HG02973 (cell line): ENCODE results near the gene MAPK4.

Experiments
- ATAC-seq: cut with Tn5 transposase; IDR thresholded peaks from one replicate; pipeline ENCODE4 v1.9.1; 2021; ENCODE audit warnings: moderate library complexity; ENCODE audit not compliant: unreplicated experiment

MAPK4 gene

DNA sequence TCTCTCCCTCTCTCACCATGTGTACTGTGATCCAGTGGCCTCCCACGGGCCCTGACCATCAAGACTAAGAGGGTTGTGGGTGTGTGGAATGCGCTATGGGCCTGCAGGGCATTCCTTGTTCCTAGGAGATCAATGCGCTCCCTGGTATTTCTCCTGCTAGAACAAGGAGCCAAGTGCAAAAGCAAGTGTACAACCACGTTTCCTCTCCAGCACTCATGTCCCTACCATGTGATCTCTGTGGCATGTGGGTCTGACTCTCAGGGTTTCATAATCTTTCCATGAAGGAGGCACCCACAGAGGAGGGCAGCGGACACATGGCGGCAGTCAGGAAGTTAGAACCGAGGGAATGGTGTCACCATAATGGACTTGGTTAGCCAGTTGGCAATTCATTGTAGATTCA, 91.4 kb downstream of the MAPK4 start:
- no peak for ATAC-seq

DNA sequence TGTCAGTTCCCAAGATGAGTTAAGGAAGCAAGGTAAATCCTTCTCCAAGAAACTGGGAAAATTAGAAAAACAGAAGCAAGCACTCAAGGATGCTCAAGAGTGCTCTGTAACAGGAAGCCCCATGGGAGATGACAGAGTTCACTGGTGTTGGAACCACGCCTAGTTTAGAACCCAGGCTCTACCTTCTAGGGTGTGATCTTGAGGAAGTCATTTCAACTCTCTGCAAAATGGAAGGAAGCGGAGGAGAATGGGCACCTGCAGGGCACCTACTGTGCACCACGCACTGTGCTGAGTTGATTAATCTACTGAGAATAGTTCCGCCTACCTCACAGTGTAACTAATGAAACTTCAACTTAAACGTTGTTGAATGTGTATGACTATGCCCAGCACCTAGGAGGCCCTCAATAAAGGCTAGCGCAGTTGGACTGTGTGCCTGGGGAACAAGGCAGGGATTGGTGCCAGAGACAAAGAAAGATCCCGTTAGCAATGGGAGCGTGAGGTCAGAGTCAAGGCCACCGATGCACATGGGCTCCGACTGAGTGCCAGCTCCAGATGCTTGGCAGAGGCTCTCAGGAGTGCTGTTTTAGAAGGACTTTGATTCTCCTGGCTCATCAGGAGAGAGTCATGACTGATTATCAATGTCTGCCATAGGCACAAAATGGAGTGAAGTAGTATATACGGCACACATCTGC, 93.7 kb downstream of the MAPK4 start:
- ATAC-seq = no peak

DNA sequence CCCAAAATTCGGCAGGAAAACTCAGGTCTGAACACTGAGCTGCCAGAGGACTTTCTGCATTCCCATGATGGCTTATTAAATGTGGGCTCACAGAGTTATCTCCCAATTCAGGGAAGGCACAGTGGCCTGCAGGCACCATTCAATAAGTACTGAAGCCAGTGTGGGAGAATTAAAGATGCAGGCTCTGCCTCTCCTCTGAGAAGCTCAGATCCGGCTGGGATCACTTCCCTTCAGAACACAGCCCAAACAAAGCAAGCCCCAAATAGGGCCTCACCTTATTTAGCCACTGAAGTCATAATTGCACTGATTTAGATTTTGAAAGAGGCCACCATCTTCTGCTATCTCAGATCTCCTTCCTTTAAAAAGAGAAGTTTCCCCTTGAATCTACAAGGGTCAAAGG, 94.3 kb downstream of the MAPK4 start:
- no peak for ATAC-seq

- ATAC-seq = no peak
Measured at GRCh38 chr18:50654658-50655550, 95.0 kb downstream of the MAPK4 start.

GRCh38 chr18:50656396-50656795, 96.5 kb downstream of the MAPK4 start:
- no peak for ATAC-seq

- no peak for ATAC-seq
Measured at GRCh38 chr18:50656841-50657470, 97.1 kb downstream of the MAPK4 start.

- ATAC-seq = no peak
Measured at GRCh38 chr18:50658601-50659000, 98.7 kb downstream of the MAPK4 start.

GRCh38 chr18:50659091-50660003, 99.5 kb downstream of the MAPK4 start:
- no peak for ATAC-seq

DNA sequence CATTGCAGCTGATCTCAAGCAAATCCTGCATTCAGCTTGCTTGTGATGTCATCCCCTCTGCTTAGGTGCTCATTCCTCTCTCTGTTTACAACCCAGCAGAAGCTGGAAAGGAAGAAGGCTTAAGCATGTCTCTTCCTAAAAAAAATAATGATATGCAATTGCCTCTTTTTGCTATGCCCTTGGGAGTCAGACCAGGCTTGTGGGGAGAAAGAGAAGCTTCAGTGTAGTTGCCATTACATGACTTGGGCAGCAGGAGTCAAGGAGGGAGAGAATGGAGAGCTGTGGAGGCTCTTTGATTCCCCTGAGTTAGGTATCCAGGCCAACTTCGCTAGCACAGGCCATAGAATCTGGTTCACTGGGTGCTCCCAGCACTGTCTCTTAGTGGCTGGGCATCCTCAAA, 101.1 kb downstream of the MAPK4 start:
- no peak for ATAC-seq

- ATAC-seq = no peak
Measured at GRCh38 chr18:50662177-50662576, 102.3 kb downstream of the MAPK4 start.

DNA sequence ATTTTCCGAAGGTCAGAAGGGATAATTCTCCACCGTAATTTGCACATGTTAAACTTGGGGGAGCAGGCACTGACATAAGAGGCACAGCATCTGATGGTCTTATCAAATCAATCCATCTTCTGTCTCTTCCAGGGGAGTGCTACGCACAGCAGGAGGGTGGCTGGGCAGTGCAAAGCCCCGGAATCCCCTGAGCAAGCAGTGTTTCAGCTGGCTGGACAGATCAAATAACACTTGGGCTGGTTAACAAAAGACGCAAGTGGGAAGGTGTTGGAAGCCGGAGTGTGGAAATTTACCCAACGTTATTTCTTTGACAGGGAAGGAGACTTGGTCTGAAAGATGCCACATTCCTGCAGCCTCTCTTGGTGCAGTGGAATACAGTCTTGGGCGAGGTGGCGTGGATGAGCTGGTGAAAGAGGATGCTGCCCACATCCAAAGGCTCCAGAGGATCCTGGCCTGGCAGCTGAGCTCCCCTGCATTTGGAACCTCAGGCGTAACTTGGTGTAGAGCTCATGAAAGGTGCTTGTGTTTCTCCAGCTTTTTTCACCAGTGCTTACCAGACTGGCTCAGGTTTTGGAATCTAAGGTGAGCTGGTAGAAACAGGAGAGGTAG, 103.0 kb downstream of the MAPK4 start:
- ATAC-seq = no peak

- ATAC-seq = no peak
Measured at GRCh38 chr18:50663626-50664441, 103.9 kb downstream of the MAPK4 start.

- no peak for ATAC-seq
Measured at GRCh38 chr18:50665015-50665414, 105.1 kb downstream of the MAPK4 start.

DNA sequence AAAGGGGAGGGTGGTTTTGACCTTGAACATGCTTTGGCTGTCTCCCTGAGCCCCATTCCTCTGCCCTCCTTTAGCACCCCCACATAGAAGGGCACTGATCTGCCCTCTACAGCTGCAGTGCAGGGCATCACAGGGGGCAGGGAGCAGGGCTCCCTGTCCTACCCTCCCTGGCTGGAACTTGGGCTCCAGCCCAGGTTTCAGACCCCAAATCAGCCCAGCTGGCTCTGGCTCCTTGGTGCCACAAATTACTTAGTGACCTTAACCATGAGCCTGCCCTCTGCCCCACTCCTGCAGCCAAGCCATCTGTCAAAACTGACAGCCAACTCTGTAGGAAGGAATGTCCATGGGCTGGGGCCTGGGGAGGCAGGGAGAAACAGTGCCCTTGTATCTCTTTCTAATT, 105.6 kb downstream of the MAPK4 start:
- no peak for ATAC-seq

DNA sequence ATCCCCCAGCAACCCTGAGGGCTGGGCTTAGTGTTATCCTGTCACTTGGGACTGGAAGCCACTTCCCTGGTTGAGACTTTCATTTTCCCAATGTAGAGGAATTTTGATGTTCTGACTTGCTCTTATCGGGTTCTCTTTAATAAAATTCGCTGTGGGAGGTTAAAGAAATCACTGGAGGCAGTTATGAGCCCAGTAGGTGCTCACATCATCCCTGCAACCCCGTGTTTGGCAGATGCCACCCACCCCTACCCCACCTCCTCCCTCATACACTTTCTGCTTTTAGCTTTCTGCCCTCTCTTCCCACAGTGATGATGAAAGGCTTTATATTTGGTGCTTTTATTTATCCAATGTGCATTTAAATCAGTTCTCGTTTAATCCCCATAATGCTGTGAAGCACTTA, 106.6 kb downstream of the MAPK4 start:
- ATAC-seq = no peak

GRCh38 chr18:50671376-50671775, 111.5 kb downstream of the MAPK4 start:
- ATAC-seq = no peak

GRCh38 chr18:50674307-50674980, 114.6 kb downstream of the MAPK4 start:
- no peak for ATAC-seq

DNA sequence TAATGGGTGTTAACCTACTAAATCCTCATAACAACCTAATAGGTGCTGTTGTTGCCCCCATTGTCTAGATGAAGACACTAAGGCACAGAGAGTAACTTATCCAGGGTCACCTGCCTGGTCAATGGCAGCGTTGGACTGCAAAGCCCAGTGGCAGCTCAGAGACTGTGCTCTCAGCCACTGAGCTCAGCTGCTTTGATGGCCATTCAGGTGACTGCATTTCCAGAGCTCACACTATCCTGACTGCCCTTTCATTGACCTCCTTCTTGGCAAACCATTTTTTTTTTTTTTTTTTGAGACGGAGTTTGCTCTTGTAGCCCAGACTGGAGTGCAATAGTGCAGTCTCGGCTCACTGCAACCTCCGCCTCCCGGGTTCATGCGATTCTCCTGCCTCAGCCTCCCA, 115.2 kb downstream of the MAPK4 start:
- no peak for ATAC-seq

DNA sequence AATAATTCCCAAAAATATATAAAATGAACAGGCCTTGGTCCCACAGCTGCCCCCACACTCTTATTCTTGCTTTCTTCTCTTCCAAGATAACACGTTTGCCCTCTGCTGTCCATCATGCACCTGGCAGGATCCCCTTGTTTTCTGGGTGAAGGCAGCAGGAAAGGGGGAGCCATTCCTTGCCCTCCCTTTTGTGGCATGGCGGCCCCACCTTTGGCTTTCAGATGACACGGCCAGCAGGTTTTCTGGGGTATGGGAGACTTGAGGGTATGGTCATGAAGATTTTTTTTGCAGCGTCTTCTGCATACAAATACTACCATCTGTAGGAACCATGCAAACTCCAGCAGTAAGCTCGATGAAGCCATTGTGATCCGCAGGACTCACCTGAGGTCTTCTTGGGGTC, 118.8 kb downstream of the MAPK4 start:
- no peak for ATAC-seq
